Articular chondrocyte of knee joint (primary cell): ENCODE data around the gene NVL. TPM values are rescaled to one million over a fixed set of nuclear protein-coding genes. Genes with fewer than 3 reads are reported as not detected.

Experiments used
- small RNA-seq: library from RNA; depleted of rRNA; stranded (forward); fragments of <200 nt; gene quantifications from one replicate; pipeline ENCODE3, GENCODE V24; 2012
- total RNA-seq: library from RNA; depleted of rRNA; stranded (reverse); fragments of >200 nt; gene quantifications from 2 replicates; pipeline ENCODE4 v1.2.3, GENCODE V29; 2012

Gene NVL
- 25.1 and 33.0 TPM in 2 replicates for total RNA-seq

GRCh38 chr1:224329842-224330753, at the start of gene NVL:
Gene NVL (minus strand): TSS chr1:224330172. CDS start chr1:224330127, 45 bp downstream.

GRCh38 chr1:224356685-224357625, 27.0 kb upstream of the NVL start, which contains the start of gene CNIH4:
Gene CNIH4 (plus strand): TSS chr1:224356879. CDS start chr1:224356925, 46 bp downstream.

DNA sequence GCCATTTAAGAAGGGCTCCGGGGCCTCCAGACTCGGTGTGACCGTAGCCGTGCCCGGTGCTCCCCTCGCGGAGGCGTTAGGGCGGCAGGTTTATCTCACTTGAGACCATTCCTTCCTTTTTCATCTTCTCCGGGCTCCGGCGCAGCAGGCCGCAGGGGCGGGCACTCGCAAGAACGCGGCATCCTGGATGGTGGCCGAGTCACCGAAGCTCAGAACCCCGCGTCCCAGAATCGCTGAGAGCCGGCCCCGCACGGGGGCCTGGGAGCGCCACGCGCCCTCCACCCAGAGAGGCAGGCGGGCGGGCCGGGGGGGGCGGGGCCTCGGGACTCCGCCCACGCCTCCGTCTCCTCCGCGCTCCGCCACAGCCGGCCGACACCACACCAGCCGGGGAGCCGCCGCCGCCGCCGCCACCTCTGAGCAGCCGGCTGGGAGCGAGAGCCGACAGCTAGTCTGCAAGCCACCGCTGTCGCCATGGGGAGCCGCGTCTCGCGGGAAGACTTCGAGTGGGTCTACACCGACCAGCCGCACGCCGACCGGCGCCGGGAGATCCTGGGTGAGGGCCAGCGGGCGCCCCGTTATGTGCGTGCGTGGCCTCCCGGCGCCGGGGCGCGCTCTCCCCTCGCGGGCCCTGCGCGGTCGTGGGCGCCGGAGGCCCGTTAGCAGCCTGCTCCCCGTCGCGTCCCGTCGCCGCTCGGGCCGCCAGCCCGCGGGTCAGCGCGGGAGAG, 146.9 kb downstream of the NVL start, which contains the start of gene DEGS1:
DEGS1 (plus strand) TSS at position 375 of the 725 bp plus-strand sequence; CDS start at position 472, 97 bp downstream.

Small RNAs within 50 kb of the gene (small RNA-seq; reads per million reads assigned to genes)
- not detected for gene MIR320B2
- not detected for gene RF00139
- gene RNU6-1008P: not detected

Other genes starting within 250 kb of the NVL start
- gene FBXO28, start 216.1 kb downstream of the NVL start, total RNA-seq: 48.7 and 51.6 TPM in 2 replicates
- 112 and 122 TPM in 2 replicates for gene DEGS1, start 146.9 kb downstream of the NVL start, total RNA-seq
- 77.2 and 77.7 TPM in 2 replicates for gene CNIH4, start 26.7 kb upstream of the NVL start, total RNA-seq
- gene WDR26, start 104.6 kb upstream of the NVL start, total RNA-seq: 88.7 and 96.3 TPM in 2 replicates